Brain microvascular endothelial cell (primary cell): ENCODE results near the gene MROH7.

Source experiments
- DNase-seq: peaks from one replicate; pipeline ENCODE4 v3.0.0-alpha.2; 2020
- H3K27ac ChIP-seq: fragments of 250-450 bp; sonication (Bioruptor Pico); 2 replicates; pipeline ENCODE4 v1.5.1; 2020; ENCODE audit warnings: mild to moderate bottlenecking, moderate library complexity
- H3K27me3 ChIP-seq: fragments of 250-450 bp; sonication (Bioruptor Pico); replicated peaks from 2 replicates; pipeline ENCODE4 v1.5.1; 2020; ENCODE audit warnings: mild to moderate bottlenecking
- H3K36me3 ChIP-seq: fragments of 250-450 bp; sonication (Bioruptor Pico); replicated peaks from 2 replicates; pipeline ENCODE4 v1.5.1; 2020; ENCODE audit warnings: mild to moderate bottlenecking
- H3K4me3 ChIP-seq: 2 replicates; pipeline ENCODE4 v1.5.1; 2011; ENCODE audit warnings: low read depth, mild to moderate bottlenecking, control low read depth, low read length, moderate library complexity
- in situ Hi-C: cut with HindIII; loops from 2 replicates; pipeline ENCODE4 v1.10.0; 2017; ENCODE audit warnings: low sequenced_read_pairs, low pct_ligation_motif_present
- TF ChIP-seq, protein P1 (sequence below): IDR thresholded peaks from 2 replicates; pipeline ENCODE4 v1.5.1; 2011; ENCODE audit warnings: low read depth, mild to moderate bottlenecking, moderate library complexity, low read length, control low read depth, inconsistent platforms; ENCODE audit errors: missing control alignments

MROH7 gene

DNA sequence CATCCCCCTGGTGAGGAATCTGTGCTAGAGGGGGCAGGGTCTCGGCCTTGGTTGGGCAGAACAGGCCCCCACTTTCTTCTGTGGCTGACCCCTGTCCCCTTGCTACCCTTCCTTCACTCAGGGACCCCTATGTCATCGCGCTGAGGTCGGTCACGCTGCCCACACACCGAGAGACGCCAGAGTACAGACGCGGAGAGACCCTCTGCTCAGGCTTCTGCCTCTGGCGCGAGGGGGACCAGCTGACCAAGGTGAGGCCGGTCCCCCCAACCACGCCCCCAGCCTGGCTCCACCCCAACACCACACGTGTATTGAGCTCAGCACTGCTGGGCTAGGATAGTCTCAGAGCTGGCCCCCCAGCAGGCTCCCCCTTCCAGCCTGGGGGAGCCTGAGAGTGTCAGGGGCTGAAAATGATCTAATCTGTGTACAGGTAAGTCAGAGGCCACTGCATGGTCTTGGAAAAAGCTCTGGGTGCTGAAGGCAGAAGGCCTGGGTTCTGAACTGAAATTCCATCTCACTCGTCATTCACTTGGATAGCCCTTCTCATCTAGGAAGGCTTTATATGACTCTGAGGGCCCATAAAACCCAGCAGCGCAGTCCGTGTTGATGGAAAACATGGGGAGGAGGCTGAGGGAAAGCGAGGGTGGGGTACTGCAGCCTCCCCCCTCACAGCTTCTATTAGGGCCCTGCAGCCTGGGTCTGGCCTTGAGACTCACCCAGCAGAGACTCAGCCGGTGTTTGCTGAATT is 33.6 kb upstream of the MROH7 start:
- no peak for DNase-seq
- no peak overlapping the region for H3K4me3 ChIP-seq
- no peak overlapping the region for H3K27ac ChIP-seq
- no peaks in the 10 kb centered on the region for H3K36me3 ChIP-seq
- in situ Hi-C loops: no loop called here
- TF ChIP-seq, protein P1, sequence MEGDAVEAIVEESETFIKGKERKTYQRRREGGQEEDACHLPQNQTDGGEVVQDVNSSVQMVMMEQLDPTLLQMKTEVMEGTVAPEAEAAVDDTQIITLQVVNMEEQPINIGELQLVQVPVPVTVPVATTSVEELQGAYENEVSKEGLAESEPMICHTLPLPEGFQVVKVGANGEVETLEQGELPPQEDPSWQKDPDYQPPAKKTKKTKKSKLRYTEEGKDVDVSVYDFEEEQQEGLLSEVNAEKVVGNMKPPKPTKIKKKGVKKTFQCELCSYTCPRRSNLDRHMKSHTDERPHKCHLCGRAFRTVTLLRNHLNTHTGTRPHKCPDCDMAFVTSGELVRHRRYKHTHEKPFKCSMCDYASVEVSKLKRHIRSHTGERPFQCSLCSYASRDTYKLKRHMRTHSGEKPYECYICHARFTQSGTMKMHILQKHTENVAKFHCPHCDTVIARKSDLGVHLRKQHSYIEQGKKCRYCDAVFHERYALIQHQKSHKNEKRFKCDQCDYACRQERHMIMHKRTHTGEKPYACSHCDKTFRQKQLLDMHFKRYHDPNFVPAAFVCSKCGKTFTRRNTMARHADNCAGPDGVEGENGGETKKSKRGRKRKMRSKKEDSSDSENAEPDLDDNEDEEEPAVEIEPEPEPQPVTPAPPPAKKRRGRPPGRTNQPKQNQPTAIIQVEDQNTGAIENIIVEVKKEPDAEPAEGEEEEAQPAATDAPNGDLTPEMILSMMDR: no peak
- no peaks in the 10 kb centered on the region for H3K27me3 ChIP-seq

GRCh38 chr1:54608566-54609230 is 32.9 kb upstream of the MROH7 start:
- in situ Hi-C loops: no loop called here
- H3K27ac ChIP-seq: no peak overlapping the region
- TF ChIP-seq, protein P1: no peak
- no peak overlapping the region for H3K4me3 ChIP-seq
- H3K27me3 ChIP-seq: no peaks in the 10 kb centered on the region
- H3K36me3 ChIP-seq: no peaks in the 10 kb centered on the region
- no peak for DNase-seq

DNA sequence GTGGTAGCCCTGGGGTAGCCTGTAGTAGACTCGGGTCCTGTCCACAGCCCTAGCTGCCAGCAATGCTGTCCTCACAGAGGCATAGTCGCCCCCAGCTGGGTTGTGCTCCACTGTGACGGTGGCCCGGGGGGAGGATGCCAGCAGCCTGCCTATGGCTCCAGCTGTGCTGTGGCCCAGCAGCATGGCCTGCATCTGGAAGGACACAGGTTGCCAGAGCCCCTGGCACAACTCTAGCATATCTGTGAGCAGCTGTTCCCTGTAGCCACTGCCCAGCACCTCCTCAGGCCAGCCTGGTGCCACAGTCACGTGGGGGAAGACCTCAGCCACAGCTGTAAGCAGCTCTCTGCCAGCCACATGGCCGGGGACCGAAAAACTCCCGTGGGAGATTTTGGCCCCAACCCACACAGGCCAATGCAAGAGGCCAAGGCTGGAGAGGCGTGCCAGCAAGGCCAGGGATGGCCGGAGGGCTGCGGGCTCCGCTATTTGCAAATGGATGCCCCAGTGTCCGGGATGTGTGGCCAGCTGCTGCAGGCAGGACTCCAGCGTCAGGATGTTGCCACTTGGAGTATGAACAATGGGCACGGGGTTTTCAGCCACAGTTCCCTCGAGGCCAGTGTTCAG is 32.2 kb upstream of the MROH7 start:
- H3K27me3 ChIP-seq: no peaks in the 10 kb centered on the region
- in situ Hi-C loops: no loop called here
- TF ChIP-seq, protein P1: no peak
- H3K4me3 ChIP-seq: no peak overlapping the region
- no peak for DNase-seq
- no peaks in the 10 kb centered on the region for H3K36me3 ChIP-seq
- no peak overlapping the region for H3K27ac ChIP-seq

DNA sequence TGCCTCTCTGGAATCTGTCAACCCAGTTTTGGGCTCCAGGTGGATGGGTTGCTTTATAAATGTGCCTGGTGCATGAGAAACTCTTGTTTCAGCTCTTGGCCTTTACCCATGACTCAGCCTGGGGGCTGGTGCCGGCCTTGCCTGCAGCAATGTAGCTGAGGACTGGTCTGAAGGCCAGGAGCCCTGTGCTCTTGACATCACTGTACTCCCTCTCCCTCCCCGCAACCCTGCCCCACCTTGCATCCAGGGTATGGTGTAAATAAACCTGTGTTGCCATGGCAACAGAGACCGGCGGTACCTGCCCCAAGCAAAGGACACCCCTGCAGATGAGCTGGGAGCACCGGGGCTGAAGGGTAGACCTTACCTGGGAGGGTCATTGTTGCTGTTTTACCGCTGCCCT is 31.5 kb upstream of the MROH7 start:
- TF ChIP-seq, protein P1: no peak
- no peaks in the 10 kb centered on the region for H3K36me3 ChIP-seq
- no peak overlapping the region for H3K4me3 ChIP-seq
- peak; percentile 5 for DNase-seq
- in situ Hi-C loops: no loop called here
- H3K27ac ChIP-seq: no peak overlapping the region
- H3K27me3 ChIP-seq: no peaks in the 10 kb centered on the region

- Histone ChIP-seq H3K4me3 (no peak overlapping the region), H3K27ac (no peak overlapping the region), H3K27me3 (no peaks in the 10 kb centered on the region), H3K36me3 (no peaks in the 10 kb centered on the region)
- TF ChIP-seq, protein P1: no peak
- in situ Hi-C loops: no loop called here
- DNase-seq: no peak
Measured at GRCh38 chr1:54610601-54611580, 30.7 kb upstream of the MROH7 start.
